ENCODE measurements around the gene P4HTM. TPM values are rescaled to one million over a fixed set of nuclear protein-coding genes. Genes with fewer than 3 reads are reported as not detected.

P4HTM gene
- total RNA-seq, 1 donor from 2014 or later: 25.0 TPM

GRCh38 chr3:48997102-48997635 lies 7.1 kb downstream of the P4HTM start:
- no peaks in the 10 kb centered on the region for H3K9me3 ChIP-seq (ENCODE audit: insufficient read depth, low read depth, low read length)
- H3K27me3 Mint-ChIP-seq (ENCODE audit: low read depth, unreplicated experiment): no peaks in the 10 kb centered on the region
- no peak overlapping the region for H3K4me2 ChIP-seq (ENCODE audit: low read length)
- H3K4me3 Mint-ChIP-seq (ENCODE audit: unreplicated experiment): no peak overlapping the region
- peaks cover 12% of the 10 kb centered on the region for H3K79me2 ChIP-seq (ENCODE audit: insufficient read depth, low read length)
- H3K4me1 Mint-ChIP-seq (ENCODE audit: low read depth, unreplicated experiment): no peaks in the 10 kb centered on the region
- H4K20me1 ChIP-seq (ENCODE audit: insufficient read depth, low read length): peaks cover 5% of the 10 kb centered on the region
- H3K36me3 ChIP-seq (ENCODE audit: insufficient read depth, low read length): peaks cover 2% of the 10 kb centered on the region
- H3K27me3 ChIP-seq (ENCODE audit: insufficient read depth, low read length): no peaks in the 10 kb centered on the region
- TF ChIP-seq CTCF (IDR thresholded peaks at IDR 0.05; ENCODE audit: insufficient read depth, low read depth, low read length) (no peak), EZH2 (IDR thresholded peaks at IDR 0.05; ENCODE audit: insufficient read depth, low read length) (no peak)
- H3K27ac ChIP-seq (ENCODE audit: low read depth, low read length): no peak overlapping the region
- H2AFZ ChIP-seq (ENCODE audit: low read depth, low read length): no peak overlapping the region
- FAIRE-seq (no peak), DNase-seq (ENCODE audit: low read depth) (no peak)
- H3K27ac Mint-ChIP-seq (ENCODE audit: unreplicated experiment): no peak overlapping the region
- no peaks in the 10 kb centered on the region for H3K9me3 Mint-ChIP-seq (ENCODE audit: unreplicated experiment)
- no peaks in the 10 kb centered on the region for H3K4me1 ChIP-seq (ENCODE audit: insufficient read depth, low read length)
- H3K4me3 ChIP-seq (ENCODE audit: insufficient read depth, low read depth, low read length): no peak overlapping the region
- H3K9ac ChIP-seq (ENCODE audit: low read length): no peak overlapping the region
- peaks cover 10% of the 10 kb centered on the region for H3K36me3 Mint-ChIP-seq (ENCODE audit: low read depth, unreplicated experiment)

- H3K9ac ChIP-seq (ENCODE audit: low read length): no peak overlapping the region
- Mint-ChIP-seq H3K9me3 (ENCODE audit: unreplicated experiment) (no peaks in the 10 kb centered on the region), H3K36me3 (ENCODE audit: low read depth, unreplicated experiment) (peaks cover 10% of the 10 kb centered on the region), H3K4me1 (ENCODE audit: low read depth, unreplicated experiment) (no peaks in the 10 kb centered on the region), H3K27me3 (ENCODE audit: low read depth, unreplicated experiment) (no peaks in the 10 kb centered on the region), H3K27ac (ENCODE audit: unreplicated experiment) (no peak overlapping the region), H3K4me3 (ENCODE audit: unreplicated experiment) (no peak overlapping the region)
- TF ChIP-seq EZH2 (IDR thresholded peaks at IDR 0.05; ENCODE audit: insufficient read depth, low read length) (no peak), CTCF (IDR thresholded peaks at IDR 0.05; ENCODE audit: insufficient read depth, low read depth, low read length) (no peak)
- peaks cover 12% of the 10 kb centered on the region for H3K79me2 ChIP-seq (ENCODE audit: insufficient read depth, low read length)
- DNase-seq (ENCODE audit: low read depth) (no peak), FAIRE-seq (no peak)
- no peaks in the 10 kb centered on the region for H3K9me3 ChIP-seq (ENCODE audit: insufficient read depth, low read depth, low read length)
- H3K4me3 ChIP-seq (ENCODE audit: insufficient read depth, low read depth, low read length): no peak overlapping the region
- peaks cover 2% of the 10 kb centered on the region for H3K36me3 ChIP-seq (ENCODE audit: insufficient read depth, low read length)
- no peak overlapping the region for H3K27ac ChIP-seq (ENCODE audit: low read depth, low read length)
- no peak overlapping the region for H2AFZ ChIP-seq (ENCODE audit: low read depth, low read length)
- peaks cover 5% of the 10 kb centered on the region for H4K20me1 ChIP-seq (ENCODE audit: insufficient read depth, low read length)
- H3K4me1 ChIP-seq (ENCODE audit: insufficient read depth, low read length): no peaks in the 10 kb centered on the region
- H3K4me2 ChIP-seq (ENCODE audit: low read length): no peak overlapping the region
- H3K27me3 ChIP-seq (ENCODE audit: insufficient read depth, low read length): no peaks in the 10 kb centered on the region
These were observed 7.9 kb downstream of the P4HTM start for GRCh38 chr3:48997714-48998637.
